ENCODE measurements around the gene FNDC10. TPM values are rescaled to one million over a fixed set of nuclear protein-coding genes. Genes with fewer than 3 reads are reported as not detected.
"Not testable (repeated sequence)": the region's sequence is repeated elsewhere in the genome, so short reads cannot be mapped to it uniquely, and the experiment has no call there.

FNDC10 gene
- total RNA-seq, 1 donor from 2014 or later, result not detected

- peaks cover 0 to 12% (median 3%) of the 10 kb centered on the region in 3 donors for H3K36me3 ChIP-seq (ENCODE audit: control insufficient read depth in 3 of 3, insufficient read depth in 3 of 3, low read length in 3 of 3)
Measured at GRCh38 chr1:1636621-1637478, 36.9 kb upstream of the FNDC10 start.

GRCh38 chr1:1634613-1635012 lies 34.7 kb upstream of the FNDC10 start:
- H3K4me1 ChIP-seq (ENCODE audit: control insufficient read depth in 3 of 3, insufficient read depth in 3 of 3, low read length in 3 of 3); H3K4me3 ChIP-seq (ENCODE audit: low read length in 3 of 3); H3K9ac ChIP-seq (ENCODE audit: low read depth in 1 of 3, low read length in 3 of 3); H3K9me3 ChIP-seq (ENCODE audit: control insufficient read depth in 3 of 3, low read length in 3 of 3); H3K27me3 ChIP-seq (ENCODE audit: control insufficient read depth in 3 of 3, insufficient read depth in 3 of 3, low read length in 3 of 3); H3K27ac ChIP-seq (ENCODE audit: low read depth, low read length): not testable (repeated sequence)
- H3K36me3 ChIP-seq (ENCODE audit: control insufficient read depth in 3 of 3, insufficient read depth in 3 of 3, low read length in 3 of 3), result peaks cover 0 to 12% (median 3%) of the 10 kb centered on the region in 3 donors

More at GRCh38 chr1:1636621-1637478, 36.9 kb upstream of the FNDC10 start:
- H3K9ac ChIP-seq (ENCODE audit: low read depth in 1 of 3, low read length in 3 of 3); H3K27ac ChIP-seq (ENCODE audit: low read depth, low read length); H3K27me3 ChIP-seq (ENCODE audit: control insufficient read depth in 3 of 3, insufficient read depth in 3 of 3, low read length in 3 of 3); H3K4me1 ChIP-seq (ENCODE audit: control insufficient read depth in 3 of 3, insufficient read depth in 3 of 3, low read length in 3 of 3); H3K4me3 ChIP-seq (ENCODE audit: low read length in 3 of 3); H3K9me3 ChIP-seq (ENCODE audit: control insufficient read depth in 3 of 3, low read length in 3 of 3): not testable (repeated sequence)

- not testable (repeated sequence) for H3K27me3 ChIP-seq (ENCODE audit: control insufficient read depth in 3 of 3, insufficient read depth in 3 of 3, low read length in 3 of 3)
Measured at GRCh38 chr1:1633409-1633808, 33.5 kb upstream of the FNDC10 start.

GRCh38 chr1:1631782-1632420 lies 32.0 kb upstream of the FNDC10 start, which contains the start of gene MMP23B:
MMP23B (plus strand) TSS chr1:1632173; CDS start chr1:1632219, 46 bp downstream.
- peak within 1 kb of the TSS; percentile 56 for H3K27ac ChIP-seq (ENCODE audit: low read depth, low read length)
- H3K36me3 ChIP-seq (ENCODE audit: control insufficient read depth in 3 of 3, insufficient read depth in 3 of 3, low read length in 3 of 3), result peaks cover 8 to 24% (median 16%) of the 10 kb centered on the region in 3 donors
- peaks cover 0 to 4% (median 0%) of the 10 kb centered on the region in 3 donors for H3K27me3 ChIP-seq (ENCODE audit: control insufficient read depth in 3 of 3, insufficient read depth in 3 of 3, low read length in 3 of 3)
- no peaks in the 10 kb centered on the region for H3K9me3 ChIP-seq (ENCODE audit: control insufficient read depth in 3 of 3, low read length in 3 of 3)
- peak within 1 kb of the TSS in 1 of 3 donors; percentile 22 for H3K4me3 ChIP-seq (ENCODE audit: low read length in 3 of 3)
- peaks cover 0 to 3% (median 3%) of the 10 kb centered on the region in 3 donors for H3K4me1 ChIP-seq (ENCODE audit: control insufficient read depth in 3 of 3, insufficient read depth in 3 of 3, low read length in 3 of 3)
- peak within 1 kb of the TSS in 1 of 3 donors; percentile 40 for H3K9ac ChIP-seq (ENCODE audit: low read depth in 1 of 3, low read length in 3 of 3)

More at GRCh38 chr1:1633409-1633808, 33.5 kb upstream of the FNDC10 start:
- H3K9me3 ChIP-seq (ENCODE audit: control insufficient read depth in 3 of 3, low read length in 3 of 3); H3K4me1 ChIP-seq (ENCODE audit: control insufficient read depth in 3 of 3, insufficient read depth in 3 of 3, low read length in 3 of 3); H3K4me3 ChIP-seq (ENCODE audit: low read length in 3 of 3); H3K27ac ChIP-seq (ENCODE audit: low read depth, low read length); H3K9ac ChIP-seq (ENCODE audit: low read depth in 1 of 3, low read length in 3 of 3): not testable (repeated sequence)
- peaks cover under 1 to 14% (median 4%) of the 10 kb centered on the region in 3 donors for H3K36me3 ChIP-seq (ENCODE audit: control insufficient read depth in 3 of 3, insufficient read depth in 3 of 3, low read length in 3 of 3)

- peaks cover 8 to 22% (median 19%) of the 10 kb centered on the region in 3 donors for H3K36me3 ChIP-seq (ENCODE audit: control insufficient read depth in 3 of 3, insufficient read depth in 3 of 3, low read length in 3 of 3)
- peak overlapping the region in 1 of 3 donors; percentile 40 for H3K9ac ChIP-seq (ENCODE audit: low read depth in 1 of 3, low read length in 3 of 3)
Measured at GRCh38 chr1:1630965-1631781, 31.2 kb upstream of the FNDC10 start.

GRCh38 chr1:1630191-1630964 lies 30.4 kb upstream of the FNDC10 start:
- Histone ChIP-seq H3K27ac (ENCODE audit: low read depth, low read length) (peak overlapping the region; percentile 71), H3K9ac (ENCODE audit: low read depth in 1 of 3, low read length in 3 of 3) (no peak overlapping the region), H3K27me3 (ENCODE audit: control insufficient read depth in 3 of 3, insufficient read depth in 3 of 3, low read length in 3 of 3) (peaks cover 0 to 4% (median 0%) of the 10 kb centered on the region in 3 donors), H3K36me3 (ENCODE audit: control insufficient read depth in 3 of 3, insufficient read depth in 3 of 3, low read length in 3 of 3) (peaks cover 8 to 25% (median 19%) of the 10 kb centered on the region in 3 donors), H3K9me3 (ENCODE audit: control insufficient read depth in 3 of 3, low read length in 3 of 3) (no peaks in the 10 kb centered on the region), H3K4me1 (ENCODE audit: control insufficient read depth in 3 of 3, insufficient read depth in 3 of 3, low read length in 3 of 3) (peaks cover 0 to 3% (median 3%) of the 10 kb centered on the region in 3 donors), H3K4me3 (ENCODE audit: low read length in 3 of 3) (no peak overlapping the region)

More at GRCh38 chr1:1630965-1631781, 31.2 kb upstream of the FNDC10 start:
- Histone ChIP-seq H3K27me3 (ENCODE audit: control insufficient read depth in 3 of 3, insufficient read depth in 3 of 3, low read length in 3 of 3) (peaks cover 0 to 4% (median 0%) of the 10 kb centered on the region in 3 donors), H3K4me3 (ENCODE audit: low read length in 3 of 3) (peak overlapping the region in 1 of 3 donors; percentile 22), H3K27ac (ENCODE audit: low read depth, low read length) (peak overlapping the region; percentile 71), H3K4me1 (ENCODE audit: control insufficient read depth in 3 of 3, insufficient read depth in 3 of 3, low read length in 3 of 3) (peaks cover 0 to 3% (median 3%) of the 10 kb centered on the region in 3 donors), H3K9me3 (ENCODE audit: control insufficient read depth in 3 of 3, low read length in 3 of 3) (no peaks in the 10 kb centered on the region)

GRCh38 chr1:1629430-1630190 lies 29.7 kb upstream of the FNDC10 start:
- Histone ChIP-seq H3K27ac (ENCODE audit: low read depth, low read length) (no peak overlapping the region), H3K9ac (ENCODE audit: low read depth in 1 of 3, low read length in 3 of 3) (no peak overlapping the region), H3K9me3 (ENCODE audit: control insufficient read depth in 3 of 3, low read length in 3 of 3) (no peaks in the 10 kb centered on the region), H3K4me3 (ENCODE audit: low read length in 3 of 3) (no peak overlapping the region), H3K27me3 (ENCODE audit: control insufficient read depth in 3 of 3, insufficient read depth in 3 of 3, low read length in 3 of 3) (peaks cover 0 to 4% (median 0%) of the 10 kb centered on the region in 3 donors), H3K4me1 (ENCODE audit: control insufficient read depth in 3 of 3, insufficient read depth in 3 of 3, low read length in 3 of 3) (peaks cover 0 to 3% (median 3%) of the 10 kb centered on the region in 3 donors), H3K36me3 (ENCODE audit: control insufficient read depth in 3 of 3, insufficient read depth in 3 of 3, low read length in 3 of 3) (peaks cover 12 to 31% (median 24%) of the 10 kb centered on the region in 3 donors)

- Histone ChIP-seq H3K4me1 (ENCODE audit: control insufficient read depth in 3 of 3, insufficient read depth in 3 of 3, low read length in 3 of 3) (peaks cover 3 to 10% (median 7%) of the 10 kb centered on the region in 3 donors), H3K9me3 (ENCODE audit: control insufficient read depth in 3 of 3, low read length in 3 of 3) (no peaks in the 10 kb centered on the region), H3K9ac (ENCODE audit: low read depth in 1 of 3, low read length in 3 of 3) (no peak overlapping the region), H3K27ac (ENCODE audit: low read depth, low read length) (no peak overlapping the region), H3K36me3 (ENCODE audit: control insufficient read depth in 3 of 3, insufficient read depth in 3 of 3, low read length in 3 of 3) (peaks cover 17 to 37% (median 32%) of the 10 kb centered on the region in 3 donors), H3K4me3 (ENCODE audit: low read length in 3 of 3) (no peak overlapping the region), H3K27me3 (ENCODE audit: control insufficient read depth in 3 of 3, insufficient read depth in 3 of 3, low read length in 3 of 3) (peaks cover 0 to 4% (median 0%) of the 10 kb centered on the region in 3 donors)
Measured at GRCh38 chr1:1628754-1629429, 29.0 kb upstream of the FNDC10 start.

Data from skeletal muscle tissue (tissue), 4 donors.